CD14-positive monocyte (primary cell): ENCODE results near the gene SYTL3. TPM values are rescaled to one million over a fixed set of nuclear protein-coding genes. Genes with fewer than 3 reads are reported as not detected.

Experiments
- DNase-seq, 3 donors: peaks; one replicate each; pipeline ENCODE4 v3.0.0-alpha.2; 2011 to 2022
- H2AFZ ChIP-seq: 2 replicates; pipeline ENCODE4 v1.6.0; 2012; ENCODE audit warnings: mild to moderate bottlenecking, low read depth, low read length, inconsistent platforms; ENCODE audit not compliant: insufficient read depth, poor library complexity, severe bottlenecking
- H3K27ac ChIP-seq, 2 donors: 1 replicate in 1 of 2; 2 replicates in 1 of 2; pipeline ENCODE4 v1.5.1; 2012 to 2013; ENCODE audit warnings: low read length in 2 of 2, control low read depth in 1 of 2, inconsistent platforms in 1 of 2, low read depth in 1 of 2, mild to moderate bottlenecking in 1 of 2
- H3K27me3 ChIP-seq, 2 donors: one replicate each; pipeline versions ENCODE4 v1.6.0 to v1.6.1; 2011 to 2013; ENCODE audit warnings: low read length in 2 of 2; ENCODE audit not compliant: control insufficient read depth in 2 of 2, insufficient read depth in 2 of 2
- H3K36me3 ChIP-seq, 2 donors: replicated peaks in 1 of 2; 1 replicate in 1 of 2; 2 replicates in 1 of 2; pipeline versions ENCODE4 v1.5.1 to v1.6.1; 2012 to 2013; ENCODE audit warnings: low read length in 2 of 2, control low read depth in 1 of 2, inconsistent platforms in 1 of 2, mild to moderate bottlenecking in 1 of 2; ENCODE audit not compliant: insufficient read depth in 2 of 2, control insufficient read depth in 1 of 2
- H3K4me1 ChIP-seq, 2 donors: 1 replicate in 1 of 2; 2 replicates in 1 of 2; pipeline versions ENCODE4 v1.5.1 to v1.6.1; 2012 to 2013; ENCODE audit warnings: low read length in 2 of 2, control low read depth in 1 of 2, inconsistent platforms in 1 of 2, mild to moderate bottlenecking in 1 of 2, moderate library complexity in 1 of 2; ENCODE audit not compliant: insufficient read depth in 2 of 2, control insufficient read depth in 1 of 2
- H3K4me2 ChIP-seq: replicated peaks from 2 replicates; pipeline ENCODE3; 2012; ENCODE audit warnings: low read length, moderate library complexity, mild to moderate bottlenecking; ENCODE audit not compliant: poor library complexity, severe bottlenecking; ENCODE audit errors: extremely low read depth
- H3K4me3 ChIP-seq, 3 experiments: fragments of 200-600 bp in 1 of 3; sonication (generic) in 1 of 3; replicated peaks in 1 of 3; 1 replicate in 2 of 3; 2 replicates in 1 of 3; pipeline ENCODE4 v1.5.1; 2011 to 2013; ENCODE audit warnings: low read length in 3 of 3, mild to moderate bottlenecking in 3 of 3, control low read depth in 2 of 3, low read depth in 2 of 3, inconsistent platforms in 1 of 3, moderate library complexity in 1 of 3
- H3K79me2 ChIP-seq: 2 replicates; pipeline ENCODE4 v1.6.0; 2012; ENCODE audit warnings: mild to moderate bottlenecking, control low read depth, inconsistent platforms, low read length, moderate library complexity; ENCODE audit not compliant: insufficient read depth
- H3K9ac ChIP-seq: 2 replicates; pipeline ENCODE4 v1.6.0; 2017; ENCODE audit warnings: low read length, mild to moderate bottlenecking; ENCODE audit not compliant: insufficient read depth, poor library complexity, severe bottlenecking
- H3K9me3 ChIP-seq, 2 donors: replicated peaks in 1 of 2; 1 replicate in 1 of 2; 2 replicates in 1 of 2; pipeline versions ENCODE4 v1.5.1 to v1.6.1; 2012 to 2013; ENCODE audit warnings: low read length in 2 of 2, control low read depth in 1 of 2; ENCODE audit not compliant: control insufficient read depth in 1 of 2, insufficient read depth in 1 of 2
- H4K20me1 ChIP-seq: 2 replicates; pipeline ENCODE4 v1.6.0; 2012; ENCODE audit warnings: mild to moderate bottlenecking, low read length, control low read depth, moderate library complexity; ENCODE audit not compliant: insufficient read depth
- H3K27ac Mint-ChIP-seq, 7 donors: one replicate each; pipeline ENCODE4 v1.8.0; 2020; ENCODE audit warnings: mild to moderate bottlenecking in 7 of 7, mixed read lengths in 7 of 7, moderate library complexity in 6 of 7, inconsistent platforms in 2 of 7
- H3K27me3 Mint-ChIP-seq, 3 donors: one replicate each; pipeline ENCODE4 v1.8.0; 2021 to 2022; ENCODE audit warnings: low read depth in 3 of 3, mild to moderate bottlenecking in 3 of 3, mixed read lengths in 3 of 3, moderate library complexity in 3 of 3, inconsistent platforms in 1 of 3
- H3K36me3 Mint-ChIP-seq, 2 donors: one replicate each; pipeline ENCODE4 v1.8.0; 2020; ENCODE audit warnings: mixed read lengths in 2 of 2, inconsistent platforms in 1 of 2, mild to moderate bottlenecking in 1 of 2
- H3K4me1 Mint-ChIP-seq: one replicate; pipeline ENCODE4 v1.8.0; 2020; ENCODE audit warnings: mild to moderate bottlenecking, mixed read lengths
- H3K4me3 Mint-ChIP-seq, 2 donors: one replicate each; pipeline ENCODE4 v1.8.0; 2020; ENCODE audit warnings: mild to moderate bottlenecking in 2 of 2, mixed read lengths in 2 of 2, moderate library complexity in 1 of 2
- H3K9me3 Mint-ChIP-seq, 7 donors: one replicate each; pipeline ENCODE4 v1.8.0; 2020 to 2022; ENCODE audit warnings: mixed read lengths in 7 of 7, mild to moderate bottlenecking in 6 of 7, moderate library complexity in 6 of 7, inconsistent platforms in 2 of 7
- CTCF ChIP-seq: fragments of 200-600 bp; IDR thresholded peaks from one replicate; pipeline ENCODE4 v1.8.0; 2022; ENCODE audit warnings: antibody characterized with exemption, mild to moderate bottlenecking
- WGBS: methylation state at CpG from one replicate; pipeline ENCODE4 v1.1.5; 2013; ENCODE audit warnings: missing lambda C conversion rate; ENCODE audit not compliant: insufficient coverage; 5-methylcytosine and 5-hydroxymethylcytosine counted together
- intact Hi-C, 2 donors: fragments of 100-400 bp; cut with micrococcal nuclease; formaldehyde crosslinking; loops; one replicate each; pipeline versions ENCODE4 v1.15.0 to v1.15.1; 2023
- polyA plus RNA-seq, 3 donors: library from polyadenylated mRNA; depleted of rRNA in 1 of 3; unstranded in 2 of 3; stranded (reverse) in 1 of 3; fragments of 300-500 nt in 2 of 3; fragments of >200 nt in 1 of 3; fragmentation: Illumina TruSeq in 2 of 3; gene quantifications; 1 replicate in 2 of 3; 2 replicates in 1 of 3; pipeline ENCODE4 v1.2.3, GENCODE V29; 2012 to 2021

Gene SYTL3
- polyA plus RNA-seq, 3 donors = 14.6 to 18.7 (median 14.8) TPM

GRCh38 chr6:158722176-158722729, 72.4 kb downstream of the SYTL3 start:
- H3K27ac Mint-ChIP-seq = peak overlapping the region in 1 of 7 donors; percentile 30
- 88% methylated on average over 4 of the region's 5 CpGs for WGBS
- H3K4me1 Mint-ChIP-seq = peaks cover 37% of the 10 kb centered on the region

GRCh38 chr6:158725704-158726103, 75.8 kb downstream of the SYTL3 start:
- Histone ChIP-seq H3K9ac (no peak overlapping the region), H3K4me1 (peaks cover 7 to 8% of the 10 kb centered on the region in 2 donors), H3K36me3 (peaks cover 12 to 49% of the 10 kb centered on the region in 2 donors), H3K79me2 (no peaks in the 10 kb centered on the region), H3K4me2 (no peak overlapping the region), H3K9me3 (peaks cover 9 to 15% of the 10 kb centered on the region in 2 donors), H3K27me3 (no peaks in the 10 kb centered on the region), H2AFZ (no peak overlapping the region), H4K20me1 (no peaks in the 10 kb centered on the region), H3K4me3 (no peak overlapping the region), H3K27ac (no peak overlapping the region)
- Mint-ChIP-seq H3K4me3 (no peak overlapping the region), H3K36me3 (peaks cover 50 to 70% of the 10 kb centered on the region in 2 donors), H3K27me3 (peaks cover 0 to 3% (median 2%) of the 10 kb centered on the region in 3 donors), H3K9me3 (peaks cover 8 to 21% (median 15%) of the 10 kb centered on the region in 7 donors), H3K27ac (no peak overlapping the region), H3K4me1 (peaks cover 9% of the 10 kb centered on the region)
- TF ChIP-seq CTCF = no peak
- WGBS = 100% methylated on average over 4 of the region's 8 CpGs
- intact Hi-C loops = no loop called here
- no peak for DNase-seq

More at GRCh38 chr6:158722176-158722729, 72.4 kb downstream of the SYTL3 start:
- peaks cover 53 to 64% of the 10 kb centered on the region in 2 donors for H3K36me3 Mint-ChIP-seq
- no peaks in the 10 kb centered on the region for H3K9me3 Mint-ChIP-seq
- Histone ChIP-seq H3K4me1 (peaks cover 26 to 36% of the 10 kb centered on the region in 2 donors), H3K27ac (no peak overlapping the region), H4K20me1 (no peaks in the 10 kb centered on the region), H2AFZ (no peak overlapping the region), H3K36me3 (peaks cover 8 to 41% of the 10 kb centered on the region in 2 donors), H3K27me3 (no peaks in the 10 kb centered on the region), H3K4me2 (no peak overlapping the region), H3K9ac (no peak overlapping the region), H3K79me2 (no peaks in the 10 kb centered on the region), H3K4me3 (no peak overlapping the region), H3K9me3 (no peaks in the 10 kb centered on the region)
- DNase-seq = no peak
- H3K4me3 Mint-ChIP-seq = no peak overlapping the region
- H3K27me3 Mint-ChIP-seq = peaks cover 0 to 3% (median 2%) of the 10 kb centered on the region in 3 donors
- TF ChIP-seq CTCF = no peak
- intact Hi-C loops = loop anchor here in 1 of 2 donors (5.0 kb wide), 1 partner anchor 35 kb away; no protein-coding TSS in a partner anchor
